H1 (cell line): ENCODE results near the gene OCEL1. TPM values are rescaled to one million over a fixed set of nuclear protein-coding genes. Genes with fewer than 3 reads are reported as not detected.
A peak's percentile ranks its signal among the peaks of the same experiment; 100 is the strongest.

Source experiments
- BACH1 ChIP-seq: IDR thresholded peaks from 2 replicates; pipeline ENCODE4 v1.6.1; 2012; ENCODE audit warnings: low read length, improper control_type of control experiment
- CBX8 ChIP-seq: fragments of 300-800, 300-1000 bp; sonication (generic); IDR thresholded peaks from 2 replicates; pipeline ENCODE4 v1.7.1; 2016; ENCODE audit warnings: low read depth, low read length, borderline replicate concordance
- EP300 ChIP-seq, 2 experiments: IDR thresholded peaks; 1 replicate in 1 of 2; 2 replicates in 1 of 2; pipeline ENCODE4 v1.6.1; 2011 to 2012; ENCODE audit warnings: low read depth in 2 of 2, low read length in 2 of 2, mild to moderate bottlenecking in 2 of 2, borderline replicate concordance in 1 of 2, inconsistent platforms in 1 of 2, moderate library complexity in 1 of 2
- GABPA ChIP-seq: IDR thresholded peaks from 2 replicates; pipeline ENCODE4 v1.6.1; 2011; ENCODE audit warnings: mild to moderate bottlenecking, low read length, moderate library complexity, borderline replicate concordance; ENCODE audit not compliant: insufficient read depth
- KDM1A ChIP-seq: fragments of 200-600, 300-600 bp; sonication (generic); IDR thresholded peaks from 2 replicates; pipeline ENCODE4 v1.7.1; 2016; ENCODE audit warnings: mild to moderate bottlenecking, low read length, borderline replicate concordance
- POU5F1 ChIP-seq: IDR thresholded peaks from 2 replicates; pipeline ENCODE4 v1.6.1; 2011; ENCODE audit warnings: low read depth, mild to moderate bottlenecking, low read length, moderate library complexity
- RBBP5 ChIP-seq: IDR thresholded peaks from 2 replicates; pipeline ENCODE4 v1.7.1; 2012; ENCODE audit warnings: low read depth, mild to moderate bottlenecking, inconsistent platforms, low read length, moderate library complexity, borderline replicate concordance
- RXRA ChIP-seq: IDR thresholded peaks from 2 replicates; pipeline ENCODE4 v1.6.1; 2011; ENCODE audit warnings: low read depth, mild to moderate bottlenecking, low read length, moderate library complexity; ENCODE audit not compliant: insufficient read depth
- SIX5 ChIP-seq: IDR thresholded peaks from 2 replicates; pipeline ENCODE4 v1.6.1; 2011; ENCODE audit warnings: mild to moderate bottlenecking, low read depth, low read length
- SUZ12 ChIP-seq: fragments of 200-600 bp; sonication (generic); IDR thresholded peaks from 2 replicates; pipeline ENCODE4 v1.6.1; 2012; ENCODE audit warnings: mild to moderate bottlenecking, inconsistent platforms, low read length, moderate library complexity, mixed read lengths
- TCF12 ChIP-seq: IDR thresholded peaks from 2 replicates; pipeline ENCODE4 v1.6.1; 2011; ENCODE audit warnings: low read depth, mild to moderate bottlenecking, low read length
- TEAD4 ChIP-seq: IDR thresholded peaks from 2 replicates; pipeline ENCODE4 v1.6.1; 2012; ENCODE audit warnings: low read depth, low read length, inconsistent platforms, mixed read lengths
- USF2 ChIP-seq: IDR thresholded peaks from 2 replicates; pipeline ENCODE4 v1.6.1; 2011; ENCODE audit warnings: low read length, improper control_type of control experiment
- YY1 ChIP-seq: IDR thresholded peaks from 2 replicates; pipeline ENCODE4 v1.6.1; 2011; ENCODE audit warnings: low read depth, mild to moderate bottlenecking, low read length
- polyA plus RNA-seq, 7 experiments: library from polyadenylated mRNA; depleted of rRNA in 3 of 7; stranded (reverse) in 5 of 7; unstranded in 2 of 7; fragments of >200 nt in 5 of 7; fragments of 200-250 nt in 2 of 7; gene quantifications; 1 replicate in 5 of 7; 2 replicates in 1 of 7; 4 replicates in 1 of 7; pipeline versions ENCODE4 v1.2.1 to v1.2.3, GENCODE V29; 2011 to 2013; ENCODE audit warnings: missing spikeins in 2 of 7, mixed read lengths in 2 of 7
- total RNA-seq: library from RNA; stranded (reverse); fragmentation: NEBNext Ultra II Directional; extraction: Animal tissue kit (Norgen Biotek cat#: 25700); gene quantifications from 2 replicates; pipeline ENCODE4 v1.2.1, GENCODE V29; 2021
- TF ChIP-seq, protein P1 (sequence below): IDR thresholded peaks from 2 replicates; pipeline ENCODE4 v1.6.1; 2011; ENCODE audit warnings: low read depth, mild to moderate bottlenecking, low read length; ENCODE audit not compliant: insufficient read depth

The OCEL1 gene
- total and polyA plus RNA-seq, 2 of the 8 experiments (the other 6 are each of a cell fraction or from before 2014, with no cell fraction given), result 13.3 to 32.6 TPM

DNA sequence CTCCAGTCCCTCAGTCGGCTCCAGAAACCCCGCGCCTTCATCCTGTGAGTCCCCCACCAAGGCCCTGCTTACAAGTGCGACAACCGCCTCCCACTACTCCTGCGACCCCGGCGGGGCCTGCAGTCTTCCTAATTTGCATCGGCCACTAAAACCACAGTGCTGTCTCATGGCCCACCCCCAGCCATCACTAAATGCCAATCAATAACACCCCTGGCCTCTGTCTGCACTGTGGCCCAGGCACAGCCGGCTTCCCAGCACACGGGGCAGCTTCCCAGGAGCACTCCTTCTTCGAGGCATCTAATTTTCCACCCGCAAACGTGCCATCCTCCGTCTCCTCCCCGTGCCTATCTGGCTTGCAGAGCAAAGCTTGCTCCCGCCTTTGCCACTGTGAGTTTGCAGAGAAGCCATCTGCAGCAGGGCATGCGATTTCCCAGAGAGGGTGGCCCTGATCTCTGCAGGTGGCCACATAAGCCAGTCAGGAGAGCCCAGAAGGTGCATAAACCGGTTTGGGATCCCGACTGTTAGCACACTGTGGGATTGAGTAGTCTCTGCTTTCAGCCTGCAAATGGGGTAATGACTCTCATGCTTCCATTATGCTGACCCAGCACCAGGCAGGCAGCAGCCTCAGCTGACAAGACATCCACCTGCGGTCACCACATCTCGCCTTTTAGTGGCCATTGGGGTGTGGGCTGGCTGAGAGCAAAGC lies 44.9 kb upstream of the OCEL1 start (continued):
- TF ChIP-seq RBBP5 (no peak), RXRA (no peak), TCF12 (no peak), BACH1 (0 out of 2 replicates have a peak, but pooled peaks have one; percentile 19), EP300 (IDR thresholded peaks at IDR 0.05; ENCODE audit: borderline replicate concordance in 1 of 2, low read depth in 2 of 2, low read length in 2 of 2) (no peak), GABPA (no peak), USF2 (no peak), KDM1A (no peak), TEAD4 (no peak), YY1 (no peak), CBX8 (no peak), SIX5 (no peak), POU5F1 (no peak), SUZ12 (no peak)
- TF ChIP-seq, protein P1, sequence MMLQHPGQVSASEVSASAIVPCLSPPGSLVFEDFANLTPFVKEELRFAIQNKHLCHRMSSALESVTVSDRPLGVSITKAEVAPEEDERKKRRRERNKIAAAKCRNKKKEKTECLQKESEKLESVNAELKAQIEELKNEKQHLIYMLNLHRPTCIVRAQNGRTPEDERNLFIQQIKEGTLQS, result no peak
